H1 (cell line): ENCODE results near the gene FLT3.

Source experiments
- USF2 ChIP-seq: IDR thresholded peaks from 2 replicates; pipeline ENCODE4 v1.6.1; 2011; ENCODE audit warnings: low read length, improper control_type of control experiment
- ZNF274 ChIP-seq: IDR thresholded peaks from 2 replicates; pipeline ENCODE4 v1.7.0; 2012; ENCODE audit warnings: low read length, borderline replicate concordance; ENCODE audit errors: extremely low read depth

- no peak for TF ChIP-seq USF2
- TF ChIP-seq ZNF274, result no peak
Measured at GRCh38 chr13:28044608-28045007, 55.8 kb downstream of the FLT3 start.
